A172 (cell line): ENCODE data around the gene FGF3. TPM values are rescaled to one million over a fixed set of nuclear protein-coding genes. Genes with fewer than 3 reads are reported as not detected.
A peak's percentile ranks its signal among the peaks of the same experiment; 100 is the strongest.

ENCODE experiments used
- DNase-seq: peaks from one replicate; pipeline ENCODE4 v3.0.0-alpha.2; 2015; ENCODE audit warnings: low spot score
- total RNA-seq: library from RNA; depleted of rRNA; stranded (reverse); fragments of >200 nt; shearing (Covaris generic); gene quantifications from 2 replicates; pipeline ENCODE4 v1.2.3, GENCODE V29; 2014

FGF3 gene
- total RNA-seq, 1 experiment from 2014 or later, result not detected

DNA sequence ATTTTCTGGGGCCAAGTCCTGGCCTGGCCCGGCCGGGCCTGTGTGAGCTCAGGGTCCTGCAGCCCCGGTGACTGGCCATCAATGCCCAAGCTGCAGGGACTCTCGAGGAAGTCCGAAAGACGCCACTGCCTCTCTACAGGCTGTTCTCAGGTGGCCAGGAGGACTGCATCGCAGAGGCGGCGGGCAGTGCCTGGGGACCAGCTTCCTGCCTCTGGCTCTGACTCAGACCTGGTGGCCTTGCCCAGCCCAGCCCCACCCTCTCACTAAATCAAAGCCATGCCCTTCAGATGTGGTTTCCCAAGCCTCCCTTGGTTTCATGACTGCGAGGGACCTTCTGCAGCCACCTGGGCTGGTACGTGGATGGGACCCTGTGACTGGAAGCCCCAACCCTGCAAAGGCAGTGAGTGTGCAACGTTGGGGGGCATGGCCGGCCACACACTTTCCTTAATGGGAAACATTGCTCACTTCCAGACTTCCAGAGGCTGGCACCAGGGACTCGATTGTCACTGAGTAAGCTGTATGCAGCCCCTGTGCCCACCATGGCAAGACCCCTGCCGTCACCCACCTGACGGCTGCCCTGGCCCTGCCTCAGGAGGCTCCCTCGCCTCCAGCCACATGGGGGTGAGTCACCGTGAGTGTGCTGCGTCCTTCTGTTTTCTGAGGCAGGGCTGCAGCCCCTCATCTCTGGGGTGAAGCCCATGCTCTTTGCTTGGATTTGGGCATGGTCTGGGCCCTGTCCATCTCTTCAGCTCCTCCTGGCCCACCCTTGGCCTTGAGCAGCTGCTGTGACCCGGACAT lies 6.0 kb upstream of the FGF3 start:
- DNase-seq, result peak; percentile 91

DNA sequence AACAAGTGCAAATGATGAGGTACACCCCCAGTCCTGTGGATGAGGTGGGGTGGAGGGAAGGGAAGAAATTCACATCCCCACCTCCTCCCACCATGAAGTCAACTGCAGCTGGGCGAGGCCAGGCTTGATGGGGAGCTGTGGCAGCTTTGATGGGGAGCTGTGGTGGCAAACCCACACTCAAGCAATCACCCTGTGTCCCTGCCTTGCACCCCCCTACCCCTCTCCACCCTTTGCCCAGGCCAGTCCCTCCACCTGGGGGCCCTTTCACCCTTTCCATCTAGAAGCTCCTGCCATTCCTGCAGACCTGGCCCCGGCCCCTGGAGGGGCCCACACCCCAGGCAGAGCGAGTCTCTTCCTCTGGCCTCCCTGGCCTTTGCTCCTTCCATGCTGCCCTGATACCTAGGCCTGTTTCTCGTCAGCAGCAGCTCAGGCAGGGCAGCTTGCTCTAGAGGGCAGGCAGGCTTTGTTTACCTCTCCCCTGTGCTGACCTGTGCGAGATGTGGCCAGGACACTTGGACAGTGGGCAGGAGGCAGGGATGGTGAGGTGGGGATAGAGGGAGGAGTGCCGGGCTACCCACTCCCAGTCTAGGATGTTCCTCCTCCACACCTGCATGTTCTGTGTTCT lies 4.5 kb upstream of the FGF3 start:
- DNase-seq, result no peak

DNA sequence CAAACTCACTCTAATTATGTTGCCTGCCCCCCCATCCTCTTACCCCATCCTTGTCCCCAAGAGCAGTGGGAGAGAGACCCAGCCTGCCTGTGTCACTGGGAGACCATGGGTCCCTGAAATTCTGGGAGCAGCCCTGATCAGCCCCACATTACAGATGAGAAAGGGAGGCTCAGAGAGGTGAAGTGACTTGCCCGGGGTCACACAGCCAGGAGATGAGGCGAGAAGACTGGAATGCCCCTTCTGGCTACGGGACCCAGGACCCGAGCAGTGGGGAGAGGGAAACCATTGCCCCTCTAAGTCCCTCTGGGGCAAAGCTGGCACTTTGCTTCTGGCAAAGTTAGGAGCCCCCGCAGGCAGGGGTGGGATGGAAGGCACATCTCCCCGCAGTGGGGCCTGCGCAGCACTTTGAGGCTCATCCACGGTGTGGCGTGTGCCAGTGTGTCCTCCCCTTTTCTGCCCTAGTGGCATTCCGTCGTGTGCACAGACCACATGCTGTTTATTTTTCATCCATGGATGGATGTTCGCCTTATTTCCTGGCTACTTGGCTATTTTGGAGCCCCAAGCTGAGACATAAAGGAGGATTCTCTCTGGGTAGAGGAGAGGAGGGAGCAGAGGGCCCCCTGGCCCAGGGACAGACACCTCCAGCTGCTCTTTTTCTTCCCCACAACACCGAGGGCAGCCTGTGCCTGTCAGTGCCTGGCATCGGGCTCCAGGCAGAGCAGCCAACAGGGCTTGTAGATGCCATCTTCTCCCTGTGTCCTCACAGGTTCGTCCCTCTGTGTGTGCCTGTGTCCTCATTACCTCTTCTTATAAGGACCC lies 3.7 kb upstream of the FGF3 start:
- DNase-seq, result no peak

DNA sequence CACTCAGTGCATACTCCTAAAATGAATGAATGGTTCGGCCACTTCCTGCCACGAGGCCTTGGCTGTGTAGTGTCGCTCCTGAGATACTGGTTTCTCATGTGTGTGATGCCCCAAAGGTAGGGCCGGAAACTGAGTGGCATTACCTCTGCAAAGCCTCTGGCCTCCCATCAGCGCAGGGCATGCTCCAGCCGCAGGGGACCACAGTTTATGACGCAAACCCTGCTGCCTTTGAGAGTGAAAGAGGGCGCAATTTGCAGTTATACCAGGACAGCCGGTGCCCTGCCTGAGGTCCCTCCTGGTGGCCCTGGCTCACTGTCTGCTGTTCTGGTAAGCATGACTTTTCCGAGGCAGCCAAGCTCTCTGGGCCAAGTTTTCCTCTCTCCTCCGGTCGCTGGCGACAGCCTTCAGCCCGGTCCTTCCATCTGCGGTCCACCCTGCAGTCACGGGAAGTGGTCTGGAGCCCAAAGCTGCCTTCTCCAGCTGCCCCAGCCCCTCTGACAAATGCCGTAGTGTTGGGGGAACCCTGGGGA lies 2.4 kb upstream of the FGF3 start:
- DNase-seq, result no peak

DNA sequence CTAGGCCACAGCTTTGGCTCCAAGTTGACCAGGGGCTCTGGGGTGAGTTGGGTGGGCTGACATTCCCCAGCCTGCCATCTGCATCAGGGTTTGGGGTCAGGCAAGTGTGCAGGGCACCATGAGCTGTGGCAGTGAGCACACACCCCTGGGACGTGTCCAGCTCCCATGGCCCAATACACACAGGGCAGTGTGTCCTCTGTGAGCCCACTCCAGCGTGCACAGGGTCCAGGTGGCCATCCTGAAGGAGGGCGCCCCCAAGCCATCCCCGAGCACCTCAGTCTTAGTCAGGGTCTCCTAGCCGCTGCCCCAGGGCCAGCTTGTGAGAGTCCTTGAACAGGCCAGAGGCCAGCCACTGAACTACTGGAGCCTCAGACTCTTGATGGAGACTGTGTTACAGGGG lies 1.2 kb upstream of the FGF3 start:
- DNase-seq, result no peak

DNA sequence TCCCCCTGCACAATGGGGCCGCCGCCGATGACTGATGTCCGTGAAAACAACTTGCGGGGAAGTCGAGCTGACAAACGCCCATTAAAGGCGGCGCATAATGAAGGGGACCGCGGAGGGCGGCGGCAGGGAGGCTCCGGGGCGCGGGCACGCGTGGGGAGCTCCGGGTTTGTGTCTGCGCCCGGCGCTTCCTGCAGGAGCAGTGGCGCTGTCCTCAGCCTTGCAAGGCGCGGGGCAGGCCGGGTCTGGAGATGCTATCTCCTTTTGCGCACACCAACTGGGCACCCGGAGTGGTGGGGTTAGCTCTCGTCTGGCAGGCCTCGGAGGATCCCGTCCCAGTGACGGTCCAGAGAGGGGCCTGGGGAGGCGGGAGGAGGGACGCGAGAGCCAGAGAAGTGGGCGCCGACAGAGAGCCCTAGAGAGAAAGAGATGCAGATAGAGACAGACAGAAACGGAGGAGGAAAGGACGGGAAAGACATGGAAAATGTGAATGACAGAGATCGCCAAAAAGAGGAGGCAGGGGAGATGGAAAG lies 390 bp upstream of the FGF3 start:
- no peak for DNase-seq

DNA sequence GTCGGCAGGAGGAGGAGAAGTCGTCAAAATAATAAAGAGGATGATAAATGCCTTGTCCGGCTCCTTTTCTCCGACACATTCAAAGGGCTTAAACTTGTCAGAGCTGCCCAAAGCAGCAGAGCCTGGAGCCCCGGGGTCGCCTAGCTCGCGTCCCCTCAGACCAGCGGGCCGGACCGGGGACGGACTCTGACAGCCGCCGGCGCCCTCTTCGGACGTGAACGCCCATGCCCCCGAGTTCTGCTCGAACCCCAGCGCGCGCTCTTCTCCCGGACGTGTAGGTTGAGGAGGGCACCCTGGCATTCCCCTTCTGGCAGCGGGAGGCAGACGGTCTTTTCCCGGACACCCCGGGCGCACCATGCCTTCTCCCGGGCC lies 999 bp downstream of the FGF3 start:
- no peak for DNase-seq

DNA sequence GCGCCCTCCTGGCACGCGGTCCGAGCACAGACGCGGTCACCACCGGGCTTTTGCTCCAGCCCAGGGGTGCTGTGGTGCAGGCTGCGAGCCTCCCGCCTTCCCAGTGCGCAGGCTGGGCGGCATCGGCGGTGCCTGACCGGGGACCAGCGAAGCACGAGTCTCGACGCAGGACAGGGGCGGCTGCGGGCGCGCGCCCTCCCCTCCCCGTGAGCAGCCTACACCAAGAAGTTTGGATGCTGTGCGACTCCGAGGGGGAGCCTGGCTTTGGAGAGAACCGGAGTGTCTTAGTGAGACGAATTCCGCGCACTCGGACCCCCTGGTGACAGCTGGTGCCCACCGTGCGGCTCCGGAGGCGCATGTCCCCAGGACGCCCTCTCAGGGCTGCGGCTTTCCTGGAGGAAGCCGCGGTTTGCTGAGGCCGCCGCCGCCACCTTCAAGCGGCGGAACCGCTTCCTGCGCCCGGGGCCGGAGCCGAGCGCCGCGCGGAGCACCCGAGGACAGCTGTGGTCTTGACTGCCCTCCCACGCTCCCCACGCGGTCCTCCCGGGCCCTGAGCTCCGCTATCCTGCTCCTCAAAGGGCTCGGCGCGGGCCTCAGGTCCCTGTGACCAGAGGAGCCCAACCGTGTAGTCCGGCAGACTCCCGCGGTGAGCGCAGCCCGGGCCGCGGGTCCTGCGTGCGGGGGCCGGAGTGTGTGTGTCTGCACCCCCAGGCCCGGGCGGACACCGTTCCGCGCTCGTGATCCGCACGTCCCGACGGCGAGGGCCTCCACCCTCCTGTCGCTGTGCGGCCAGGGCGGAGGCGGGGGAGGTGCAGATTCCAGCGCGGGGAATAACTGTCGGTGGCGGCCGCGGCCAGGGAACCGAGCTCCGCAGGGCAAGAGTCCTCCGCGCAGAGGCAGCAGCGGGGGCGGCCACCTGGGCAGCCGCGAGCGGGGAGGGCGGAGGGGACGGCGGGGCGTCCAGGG lies 1.7 kb downstream of the FGF3 start:
- DNase-seq, result peak; percentile 6

DNA sequence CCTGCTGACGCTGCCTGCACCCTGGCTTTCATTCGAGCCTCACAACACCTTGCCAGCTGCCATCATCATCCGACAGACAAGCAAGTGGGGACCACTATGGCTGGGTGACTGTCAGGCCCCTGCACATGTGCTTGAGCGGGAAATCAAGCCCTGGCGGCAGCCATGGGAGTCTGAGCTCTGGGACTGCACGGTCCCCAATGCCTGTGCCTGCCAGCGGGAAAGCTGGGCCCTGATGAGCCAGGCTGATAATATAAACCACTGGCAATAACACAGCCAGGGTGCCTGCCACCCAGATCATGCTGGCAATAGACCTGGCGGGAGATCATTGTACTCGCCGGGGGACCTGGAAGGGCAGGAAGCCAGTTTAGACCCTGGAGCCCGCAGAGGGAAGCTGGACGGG lies 2.5 kb downstream of the FGF3 start:
- DNase-seq, result no peak

DNA sequence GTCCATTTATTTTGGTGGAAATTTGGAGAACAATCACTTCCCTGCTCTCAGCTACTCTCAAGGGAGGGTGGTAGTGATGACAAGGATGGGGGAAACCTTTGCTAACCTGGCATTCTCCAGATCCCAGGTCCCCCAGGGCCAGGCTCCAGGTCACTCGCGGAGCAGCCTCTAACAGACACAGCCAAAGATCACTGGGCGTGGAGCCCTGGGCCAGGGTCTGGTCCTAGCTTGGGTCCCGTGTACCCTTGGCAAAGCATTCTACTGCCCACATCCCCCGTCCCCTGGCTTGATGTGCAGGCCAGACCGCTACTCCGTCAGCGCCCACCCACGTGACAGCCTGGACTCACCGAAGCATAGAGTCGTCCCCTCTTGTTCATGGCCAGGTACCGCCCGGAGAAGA lies 3.2 kb downstream of the FGF3 start:
- DNase-seq, result no peak

DNA sequence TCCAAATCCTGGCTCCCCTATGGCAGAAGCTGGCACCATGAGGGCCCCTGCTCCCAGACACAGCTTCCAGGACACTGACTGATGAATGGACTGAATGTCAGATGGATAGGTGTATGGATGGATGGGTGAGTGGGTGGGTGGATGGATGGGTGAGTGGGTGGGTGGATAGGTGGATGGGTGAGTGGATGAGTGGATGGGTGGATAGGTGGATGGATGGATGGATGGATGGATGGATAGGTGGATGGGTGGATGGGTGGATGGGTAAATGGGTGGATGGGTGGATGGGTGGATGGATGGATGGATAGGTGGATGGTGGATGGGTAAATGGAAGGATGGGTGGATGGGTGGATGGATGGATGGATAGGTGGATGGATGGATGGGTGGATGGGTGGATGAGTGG lies 4.3 kb downstream of the FGF3 start:
- no peak for DNase-seq

DNA sequence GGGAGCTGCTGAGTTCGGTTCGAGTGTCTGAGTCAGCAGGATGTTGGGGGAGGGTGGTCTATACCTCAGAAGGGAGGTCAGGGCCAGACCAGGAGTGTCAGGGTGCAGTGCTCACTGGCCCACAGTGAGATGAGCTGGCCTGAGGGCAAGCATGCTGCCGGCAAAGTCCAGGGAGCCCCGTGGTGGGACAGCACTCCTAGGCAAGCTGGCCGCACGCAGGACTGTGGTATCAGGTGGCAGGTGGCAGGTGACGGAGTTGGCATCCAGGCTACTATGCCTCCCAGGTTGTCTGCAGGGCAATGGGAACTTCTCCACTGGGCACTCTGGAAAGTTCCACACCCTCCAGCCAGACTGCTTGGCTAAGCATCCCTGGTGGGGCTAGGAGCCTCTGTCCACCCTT lies 4.8 kb downstream of the FGF3 start:
- DNase-seq, result peak; percentile 26

DNA sequence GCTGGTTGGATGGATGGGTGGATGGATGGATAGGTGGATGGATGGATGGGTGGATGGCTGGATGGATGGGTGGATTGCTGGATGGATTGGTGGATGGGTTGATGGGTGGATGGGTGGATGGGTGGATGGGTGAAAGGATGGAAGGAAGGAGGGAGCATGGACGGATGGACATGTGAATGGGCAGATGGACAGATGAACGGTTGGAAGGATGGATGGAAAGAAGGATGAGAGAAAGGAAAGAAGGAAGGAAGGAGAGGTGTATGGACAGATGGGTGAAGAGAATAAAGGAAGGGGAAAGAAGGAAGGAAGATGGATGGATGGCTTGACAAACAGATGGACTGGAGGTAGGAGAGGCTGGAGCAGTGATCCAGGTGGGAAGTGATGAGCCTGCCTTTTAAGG lies 5.4 kb downstream of the FGF3 start:
- no peak for DNase-seq

DNA sequence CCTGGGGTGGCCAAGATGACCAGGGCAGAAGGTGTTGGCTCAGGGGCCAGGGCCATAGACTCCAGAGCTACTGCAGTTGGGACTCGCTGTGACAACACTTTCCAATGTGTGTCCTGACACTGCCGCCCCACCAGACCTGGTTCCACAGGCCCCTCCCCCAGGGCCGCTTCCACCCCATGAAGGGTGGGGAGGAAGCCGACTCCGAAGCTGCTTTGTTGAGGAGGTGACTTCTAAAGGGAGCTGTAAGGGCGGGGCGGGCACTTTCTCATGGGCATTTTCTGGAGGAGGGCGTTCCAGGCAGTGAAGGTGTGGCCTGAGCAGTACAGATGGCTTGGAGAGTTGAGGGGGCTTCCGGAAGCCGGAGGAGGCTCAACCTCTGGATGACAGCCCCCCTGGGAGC lies 6.3 kb downstream of the FGF3 start:
- no peak for DNase-seq

DNA sequence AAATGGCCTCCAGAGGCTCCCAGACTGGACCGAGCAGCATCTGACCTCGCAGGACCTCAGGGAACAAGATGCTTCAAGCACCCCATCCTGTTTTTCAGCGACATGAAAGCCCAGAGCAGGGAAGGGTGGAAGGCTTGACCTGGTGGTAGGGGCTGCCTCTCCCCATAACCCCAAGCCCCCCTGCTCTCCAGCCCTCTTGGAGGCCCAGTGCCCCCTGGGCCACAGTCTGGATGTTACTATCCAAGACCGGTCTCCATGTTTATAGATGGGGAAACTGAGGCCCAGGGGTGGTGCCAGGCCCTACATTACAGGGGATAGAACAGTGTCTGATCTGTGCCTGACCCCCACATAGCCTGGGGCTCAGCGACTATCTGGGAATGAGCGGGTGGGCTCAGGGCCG lies 7.0 kb downstream of the FGF3 start:
- DNase-seq, result no peak

DNA sequence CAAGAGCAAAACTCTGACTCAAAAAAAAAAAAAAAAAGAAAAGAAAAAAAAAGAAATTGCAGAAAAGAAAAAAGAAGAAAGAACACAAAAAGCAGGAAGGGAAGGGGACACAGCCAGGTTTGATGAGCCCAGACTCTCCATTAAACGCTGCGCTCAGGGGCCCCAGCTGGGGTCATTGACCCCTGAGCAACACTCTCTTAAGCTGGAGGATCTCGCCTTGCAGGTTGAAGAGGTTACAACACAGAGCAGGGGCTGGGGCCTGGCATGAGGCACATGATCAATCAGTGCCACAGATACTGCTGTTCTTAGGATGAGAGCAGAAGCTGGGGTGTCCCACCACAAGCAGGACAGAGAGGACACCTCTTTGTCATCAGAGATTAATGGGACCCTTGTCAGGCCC lies 7.8 kb downstream of the FGF3 start:
- DNase-seq, result no peak

DNA sequence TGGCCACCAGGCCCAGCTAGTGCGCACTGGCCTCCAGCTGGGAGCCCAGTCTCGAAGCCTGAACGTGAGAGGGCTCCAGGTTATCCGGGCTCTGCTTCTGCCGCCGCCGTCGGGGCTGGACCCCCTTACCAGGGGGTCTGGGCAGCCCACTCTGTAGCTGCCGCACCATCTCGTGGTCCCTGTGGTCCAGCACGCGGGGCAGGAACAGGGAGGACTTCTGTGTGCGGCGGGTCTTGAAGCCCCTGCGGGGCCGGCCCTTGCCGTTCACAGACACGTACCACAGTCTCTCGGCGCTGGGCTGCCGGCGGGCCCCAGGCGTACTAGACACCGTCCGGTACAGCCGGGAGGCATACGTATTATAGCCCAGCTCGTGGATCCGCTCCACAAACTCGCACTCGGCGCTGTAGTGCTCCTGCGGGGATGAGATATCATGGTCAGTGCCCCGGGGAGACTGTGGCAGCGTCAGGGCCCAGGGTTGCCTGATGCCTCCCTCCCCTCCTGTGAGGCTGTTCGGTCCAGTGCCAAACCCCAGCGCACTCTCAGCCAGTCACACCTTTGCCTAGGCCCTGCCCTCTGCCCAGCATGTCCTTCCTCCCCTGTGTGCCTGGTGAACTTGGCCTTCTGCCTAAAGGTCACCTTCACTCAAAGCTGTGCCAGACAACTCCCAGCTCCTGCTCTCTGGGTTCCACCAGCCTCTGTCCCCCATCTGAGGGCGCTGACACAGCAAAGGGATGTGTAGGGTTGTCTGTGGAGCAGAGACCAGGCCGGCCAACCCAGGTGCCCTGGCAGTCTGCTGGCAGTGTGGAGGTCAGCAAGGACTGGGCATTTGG lies 8.7 kb downstream of the FGF3 start:
- DNase-seq, result no peak

DNA sequence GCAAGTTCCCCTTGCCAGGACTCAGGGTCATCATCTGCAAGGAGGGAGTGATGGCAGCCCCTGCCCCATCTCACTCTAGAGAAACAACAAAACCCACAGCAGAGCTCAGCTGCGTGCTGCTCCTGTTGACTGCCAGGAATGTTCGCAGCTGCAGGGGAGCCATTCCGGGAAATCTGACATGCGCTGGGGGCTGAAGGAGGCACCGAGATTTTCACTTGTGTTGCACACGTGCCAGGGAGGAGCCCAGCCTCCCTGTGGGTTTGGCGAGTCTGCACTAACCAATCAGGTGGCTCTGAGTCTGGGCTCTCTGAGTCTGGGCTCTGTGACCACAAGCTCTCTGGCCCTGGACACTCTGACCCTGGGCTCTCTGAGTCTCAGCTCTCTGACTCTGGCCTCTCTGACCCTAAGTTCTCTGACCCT lies 10.5 kb downstream of the FGF3 start:
- peak; percentile 49 for DNase-seq

DNA sequence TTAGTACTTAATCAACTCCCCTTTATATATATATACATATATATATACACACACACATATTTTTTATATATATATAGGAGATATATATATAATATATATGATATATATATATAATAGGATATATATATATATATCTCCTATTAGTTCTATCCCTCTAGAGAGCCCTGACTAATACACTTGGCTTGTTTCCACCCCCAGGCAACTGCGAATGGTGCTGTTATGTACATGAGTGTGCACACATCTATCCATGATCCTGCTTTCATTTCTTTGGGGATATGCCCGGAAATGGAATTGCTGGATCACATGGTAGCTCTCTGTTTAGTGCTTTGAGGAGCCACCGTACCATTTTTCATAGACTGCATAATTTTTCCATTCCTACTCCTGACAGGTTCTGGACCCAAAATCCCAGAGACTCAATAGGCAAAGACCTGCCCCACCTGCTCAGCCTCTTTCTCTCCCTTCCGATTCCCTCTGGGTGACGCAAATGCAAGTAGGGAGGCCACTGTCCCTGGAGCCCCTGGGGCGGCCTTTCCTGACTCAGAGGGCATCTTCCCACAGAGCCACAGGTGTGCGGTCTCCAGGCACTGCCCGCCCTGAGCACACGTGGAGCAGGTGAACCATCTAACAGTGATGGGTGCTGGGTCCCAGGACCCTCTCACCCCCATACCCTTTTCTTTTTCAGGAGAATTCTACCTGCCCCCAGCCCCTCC lies 12.0 kb downstream of the FGF3 start:
- DNase-seq, result no peak
